Placental epithelial cell (primary cell): ENCODE measurements around the gene TTLL6. TPM values are rescaled to one million over a fixed set of nuclear protein-coding genes. Genes with fewer than 3 reads are reported as not detected.

ENCODE experiments used
- small RNA-seq: library from RNA; depleted of rRNA; stranded (forward); fragments of <200 nt; gene quantifications from one replicate; pipeline ENCODE3, GENCODE V24; 2012
- total RNA-seq: library from RNA; depleted of rRNA; stranded (reverse); fragments of >200 nt; gene quantifications from 2 replicates; pipeline ENCODE4 v1.2.3, GENCODE V29; 2012

TTLL6 gene
- total RNA-seq: not detected in 2 replicates

DNA sequence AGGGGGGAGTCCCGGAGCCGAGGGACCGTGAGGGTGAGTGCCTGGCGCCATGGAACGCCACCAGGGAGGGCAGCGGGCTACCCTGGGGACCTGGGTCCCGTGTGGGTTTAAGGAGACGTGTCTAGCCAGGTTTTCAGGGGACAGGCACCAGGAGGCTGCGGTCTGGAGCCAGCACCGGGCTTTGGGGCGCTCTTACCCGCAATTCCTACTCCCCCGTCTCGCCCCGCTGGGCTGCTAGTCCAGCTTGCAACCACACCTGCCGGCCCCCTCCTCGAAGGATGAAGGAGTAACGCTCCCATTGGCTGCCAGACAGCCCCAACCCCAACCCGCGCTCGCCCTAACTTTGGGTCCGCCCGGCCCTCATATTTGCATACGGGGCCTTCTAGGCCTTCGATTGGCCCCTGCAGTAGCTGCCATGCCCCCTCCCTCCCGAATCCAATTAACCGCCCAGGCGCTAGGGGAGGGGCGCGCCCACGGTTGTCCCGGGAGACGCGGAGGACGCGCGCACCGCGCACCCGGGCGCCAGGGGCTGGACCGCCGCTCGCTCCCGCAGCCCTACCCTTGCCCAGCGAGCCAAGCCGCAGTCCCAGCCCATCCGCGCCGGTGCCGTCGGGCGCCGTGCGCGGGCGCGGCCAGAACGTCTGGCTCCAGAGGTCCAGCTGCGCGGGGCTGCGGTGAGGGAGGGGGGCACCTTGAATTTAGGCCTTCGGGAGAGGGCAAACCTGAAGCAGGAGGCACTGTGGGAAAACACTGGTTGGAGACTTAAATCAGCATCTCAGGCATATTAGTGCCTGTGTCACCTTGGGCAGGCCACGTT lies at the start of gene TTLL6:
TTLL6 (minus strand) TSS at position 456 of the 817 bp plus-strand sequence; CDS start at position 299, 157 bp downstream.

DNA sequence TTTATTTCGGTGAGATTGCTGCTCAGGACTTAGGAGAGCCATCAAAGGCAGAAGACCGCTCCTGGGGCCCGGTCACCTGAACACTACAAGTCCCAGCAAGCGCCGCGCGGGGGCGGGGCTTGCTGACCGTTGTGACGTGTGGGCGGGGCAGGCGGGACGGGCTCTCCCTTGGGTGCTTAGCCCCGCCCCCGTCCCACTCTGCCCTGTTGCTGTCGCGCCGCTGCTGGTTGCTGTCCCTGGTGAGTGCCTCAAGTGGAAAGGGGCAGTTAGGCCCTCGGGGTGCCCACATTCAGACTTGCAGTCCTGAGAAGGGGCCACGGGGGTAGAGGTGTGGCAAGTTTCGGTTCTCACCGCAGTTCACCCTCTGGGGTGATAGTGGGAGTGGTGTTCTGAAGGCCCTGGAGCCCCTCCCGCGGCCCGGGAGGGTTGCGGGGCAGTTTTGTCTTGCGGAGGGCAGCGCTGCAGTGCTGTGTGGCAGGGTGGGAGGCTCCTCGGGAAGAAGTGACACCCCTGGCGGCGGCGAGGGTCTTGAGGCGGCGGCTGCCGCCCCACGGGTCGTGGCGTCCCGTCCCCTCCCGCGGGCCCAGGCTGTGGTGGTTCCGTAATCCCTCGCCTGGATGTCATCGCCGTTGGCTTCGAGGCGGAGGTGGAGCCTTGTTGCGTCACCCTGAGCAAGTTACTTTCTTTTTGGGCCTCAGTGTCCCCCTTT lies 14.0 kb upstream of the TTLL6 start, which contains the start of gene CALCOCO2:
CALCOCO2 (plus strand) TSS at position 196 of the 709 bp plus-strand sequence. CDS start 10,673 bp downstream, outside the sequence.

DNA sequence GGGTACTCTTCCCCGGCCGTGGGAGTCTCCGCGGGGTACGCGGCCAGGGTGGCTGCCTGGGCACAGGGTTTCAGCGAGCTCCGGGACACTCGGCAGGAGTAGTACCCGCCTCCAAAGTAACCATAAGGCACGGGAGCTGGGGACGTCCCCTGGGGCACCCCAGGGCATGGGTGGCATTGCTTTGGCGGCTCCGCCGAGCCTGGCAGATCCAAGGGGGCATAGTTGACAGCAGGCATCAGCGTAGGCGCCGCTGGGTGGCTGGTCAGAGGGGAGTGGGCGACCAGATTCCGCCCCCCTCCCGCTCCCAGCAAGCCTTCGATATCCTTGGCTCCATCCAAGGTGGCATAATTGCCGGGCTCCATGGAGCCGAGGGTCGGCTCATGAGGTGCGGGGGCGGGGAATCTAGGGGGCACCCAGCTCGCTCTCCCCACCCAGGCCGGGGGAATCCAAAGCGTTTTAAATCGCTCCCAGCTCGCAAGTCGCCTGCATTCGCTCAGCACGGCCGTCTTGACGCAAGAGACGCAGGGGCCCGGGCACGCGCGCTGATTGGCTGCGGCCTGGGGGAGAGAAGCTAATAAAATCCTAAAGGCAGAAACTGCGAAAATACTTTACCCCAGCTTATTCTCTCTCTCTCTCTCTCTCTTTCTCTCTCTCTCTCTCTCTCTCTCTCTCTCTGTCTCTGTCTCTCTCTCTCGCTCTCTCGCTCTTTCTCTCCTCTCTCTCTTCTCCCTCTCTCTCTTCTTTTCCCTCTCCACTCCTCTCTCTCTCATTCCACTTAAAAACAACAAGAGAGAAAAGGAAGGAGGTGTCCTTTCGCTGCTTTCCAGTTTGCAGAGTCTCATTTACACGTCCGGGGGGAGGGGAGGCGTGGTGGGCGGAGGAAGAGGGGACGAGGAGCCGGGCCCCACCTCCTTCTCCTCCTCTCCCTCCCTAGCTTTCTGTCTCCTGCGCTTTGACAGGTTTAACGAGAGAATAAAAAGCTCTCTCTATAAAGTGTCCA lies 88.5 kb downstream of the TTLL6 start, which contains the start of gene HOXB13:
HOXB13 (minus strand) TSS at position 519 of the 1,000 bp plus-strand sequence; CDS start at position 362, 157 bp downstream.

DNA sequence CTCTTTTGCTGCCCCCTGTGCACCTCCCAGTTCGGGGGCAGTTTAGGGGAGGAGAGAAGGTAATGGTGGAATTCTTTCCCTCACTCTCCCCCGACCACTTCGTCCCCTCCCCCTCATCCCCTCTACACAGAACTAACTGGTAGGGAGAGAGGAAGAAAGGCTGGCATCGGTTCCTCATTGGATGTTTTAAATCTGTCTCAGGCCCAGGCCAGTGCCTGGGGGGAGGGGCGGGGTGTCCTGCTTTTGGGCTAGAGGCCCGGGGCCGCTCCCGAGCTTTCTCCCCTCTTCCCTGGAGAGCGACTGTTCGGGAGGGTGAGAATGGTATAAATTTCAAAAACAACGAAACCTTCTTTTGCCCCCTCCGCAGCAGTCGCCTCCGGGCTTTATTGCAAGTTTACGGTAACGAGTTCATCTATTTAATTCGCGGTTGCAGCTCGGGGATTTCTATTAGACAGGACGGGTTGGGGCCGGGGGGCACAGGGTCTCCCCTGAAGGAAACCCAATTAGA lies 94.1 kb downstream of the TTLL6 start, which contains the start of gene PRAC2:
PRAC2 (plus strand) TSS at position 271 of the 508 bp plus-strand sequence. CDS start 1,226 bp downstream, outside the sequence.

DNA sequence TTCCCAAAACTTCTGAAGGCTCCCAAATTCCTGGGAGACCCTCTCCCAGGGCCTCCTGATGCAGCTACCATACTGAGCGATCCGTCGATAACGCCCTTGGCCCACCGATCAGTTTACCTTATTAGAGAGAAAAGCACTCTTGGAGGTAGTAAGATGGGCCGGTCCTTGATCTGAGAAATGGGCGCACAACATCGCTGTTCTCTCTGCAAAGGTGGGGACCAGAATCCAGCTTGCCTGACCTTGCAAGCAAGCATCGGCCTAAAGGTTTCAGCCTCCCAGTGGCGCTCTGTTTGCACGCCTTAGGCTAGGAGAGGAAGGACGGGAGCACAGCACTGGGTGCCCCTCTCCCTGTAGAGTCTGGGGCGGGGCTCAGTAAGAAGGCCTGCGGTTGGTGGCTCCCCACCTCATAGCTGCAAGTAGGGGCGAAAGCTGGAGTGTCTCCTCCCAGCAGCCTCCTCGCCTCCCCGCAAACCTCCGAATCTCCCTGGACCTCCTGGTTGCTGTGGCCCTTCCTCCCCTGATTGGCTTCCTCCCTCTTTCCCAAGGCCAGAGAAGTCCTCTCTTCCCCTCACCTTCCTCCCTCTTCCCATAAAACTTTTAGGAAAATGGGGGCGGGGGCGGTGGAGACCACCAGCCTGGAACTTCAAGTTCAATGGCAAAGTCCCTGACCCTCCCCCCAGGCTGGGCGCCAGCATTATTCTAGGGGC lies 94.7 kb downstream of the TTLL6 start, which contains the start of gene PRAC1:
PRAC1 (minus strand) TSS at position 318 of the 707 bp plus-strand sequence; CDS start at position 192, 126 bp downstream.

Small RNA genes lying within 50 kb of the gene (small RNA-seq; reads per million reads assigned to genes)
- gene COX6B1P2 (not detected), gene MIR3185 (not detected), gene RF02132 (not detected), gene RF02133 (not detected), gene RN7SL125P (not detected)

Other genes starting within 250 kb of the TTLL6 start
- gene HOXB4, start 238.9 kb downstream of the TTLL6 start, total RNA-seq: 0.43 and 0.79 TPM in 2 replicates
- gene HOXB3, start 227.0 kb downstream of the TTLL6 start, total RNA-seq: 2.2 and 7.1 TPM in 2 replicates
- not detected in 2 replicates for gene HOXB5, start 223.4 kb downstream of the TTLL6 start, total RNA-seq
- gene HOXB6, start 212.2 kb downstream of the TTLL6 start, total RNA-seq: not detected in 2 replicates
- 0.65 and 0.79 TPM in 2 replicates for gene HOXB7, start 206.2 kb downstream of the TTLL6 start, total RNA-seq
- gene HOXB8, start 201.9 kb downstream of the TTLL6 start, total RNA-seq: not detected in 2 replicates
- not detected in 2 replicates for gene HOXB9, start 190.9 kb downstream of the TTLL6 start, total RNA-seq
- not detected in 2 replicates for gene PRAC1, start 94.7 kb downstream of the TTLL6 start, total RNA-seq
- gene PRAC2, start 94.0 kb downstream of the TTLL6 start, total RNA-seq: not detected in 2 replicates
- not detected in 2 replicates for gene HOXB13, start 88.5 kb downstream of the TTLL6 start, total RNA-seq
- 41.6 and 53.0 TPM in 2 replicates for gene CALCOCO2, start 13.8 kb upstream of the TTLL6 start, total RNA-seq
- gene ATP5MC1, start 75.6 kb upstream of the TTLL6 start, total RNA-seq: 11.8 and 122 TPM in 2 replicates
- 79.7 and 82.6 TPM in 2 replicates for gene UBE2Z, start 91.2 kb upstream of the TTLL6 start, total RNA-seq
- gene SNF8, start 127.6 kb upstream of the TTLL6 start, total RNA-seq: 47.1 and 144 TPM in 2 replicates
- gene GIP, start 151.4 kb upstream of the TTLL6 start, total RNA-seq: not detected in 2 replicates
- gene IGF2BP1, start 180.2 kb upstream of the TTLL6 start, total RNA-seq: 20.4 and 24.3 TPM in 2 replicates